NCI-H82 (cell line): Measurements from ENCODE around the gene STARD4.

Source experiments
- DNase-seq: peaks from one replicate; lab custom pipeline; 2025; lab: John Stamatoyannopoulos, UW

STARD4 gene

GRCh38 chr5:111472096-111472495, 40.2 kb downstream of the STARD4 start:
- DNase-seq, result no peak

- no peak for DNase-seq
Observed at GRCh38 chr5:111469903-111470302, 42.4 kb downstream of the STARD4 start.

- no peak for DNase-seq
Observed at GRCh38 chr5:111469293-111469896, 42.9 kb downstream of the STARD4 start.

- no peak for DNase-seq
Observed at GRCh38 chr5:111463311-111463710, 49.0 kb downstream of the STARD4 start.

GRCh38 chr5:111461934-111462333, 50.4 kb downstream of the STARD4 start:
- no peak for DNase-seq

- peak; percentile 44 for DNase-seq
Observed at GRCh38 chr5:111461255-111461671, 51.1 kb downstream of the STARD4 start.

GRCh38 chr5:111454776-111455175, 57.6 kb downstream of the STARD4 start:
- DNase-seq, result no peak

GRCh38 chr5:111454198-111454622, 58.1 kb downstream of the STARD4 start:
- peak; percentile 61 for DNase-seq

- peak; percentile 58 for DNase-seq
Observed at GRCh38 chr5:111453747-111454146, 58.6 kb downstream of the STARD4 start.

GRCh38 chr5:111453295-111453694, 59.0 kb downstream of the STARD4 start:
- DNase-seq, result no peak

- DNase-seq, result peak; percentile 18
Observed at GRCh38 chr5:111447822-111448221, 64.5 kb downstream of the STARD4 start.

GRCh38 chr5:111447099-111447498, 65.2 kb downstream of the STARD4 start:
- no peak for DNase-seq
